GM03348 (cell line): Measurements from ENCODE around the gene LSG1.

Experiments used
- DNase-seq: peaks from one replicate; pipeline ENCODE4 v3.0.0; 2012; ENCODE audit warnings: low spot score

Gene LSG1

GRCh38 chr3:194686816-194687637 lies 15.0 kb upstream of the LSG1 start:
- DNase-seq: peak; percentile 77

GRCh38 chr3:194686414-194686815 lies 14.4 kb upstream of the LSG1 start:
- DNase-seq: no peak

GRCh38 chr3:194685718-194686413 lies 13.9 kb upstream of the LSG1 start, which contains the start of gene FAM43A:
Gene FAM43A, plus strand, starts transcription at chr3:194685883. Its CDS starts 944 bp downstream, at chr3:194686827.
- DNase-seq: peak; percentile 96

- no peak for DNase-seq
These were observed 13.2 kb upstream of the LSG1 start for GRCh38 chr3:194685065-194685717.

GRCh38 chr3:194683380-194683779 lies 11.4 kb upstream of the LSG1 start:
- DNase-seq: no peak

- DNase-seq: peak; percentile 84
These were observed 10.8 kb upstream of the LSG1 start for GRCh38 chr3:194682694-194683310.

- no peak for DNase-seq
These were observed 10.2 kb upstream of the LSG1 start for GRCh38 chr3:194682189-194682693.

- DNase-seq: no peak
These were observed 9.1 kb upstream of the LSG1 start for GRCh38 chr3:194680888-194681615.

GRCh38 chr3:194676471-194676870 lies 4.5 kb upstream of the LSG1 start:
- DNase-seq: no peak

- DNase-seq: no peak
These were observed 3.7 kb upstream of the LSG1 start for GRCh38 chr3:194675680-194676079.

GRCh38 chr3:194675081-194675640 lies 3.2 kb upstream of the LSG1 start:
- DNase-seq: no peak

GRCh38 chr3:194673761-194674160 lies 1.8 kb upstream of the LSG1 start:
- no peak for DNase-seq

- no peak for DNase-seq
These were observed 885 bp upstream of the LSG1 start for GRCh38 chr3:194672876-194673275.

- DNase-seq: peak; percentile 57
These were observed 486 bp downstream of the LSG1 start for GRCh38 chr3:194671511-194671899.

- DNase-seq: no peak
These were observed 4.6 kb downstream of the LSG1 start for GRCh38 chr3:194667363-194667762.

GRCh38 chr3:194664857-194665256 lies 7.1 kb downstream of the LSG1 start:
- DNase-seq: no peak

GRCh38 chr3:194661946-194662345 lies 10.0 kb downstream of the LSG1 start:
- DNase-seq: no peak

GRCh38 chr3:194661374-194661773 lies 10.6 kb downstream of the LSG1 start:
- DNase-seq: no peak

- DNase-seq: no peak
These were observed 12.2 kb downstream of the LSG1 start for GRCh38 chr3:194659778-194660177.

GRCh38 chr3:194658477-194659242 lies 13.3 kb downstream of the LSG1 start:
- no peak for DNase-seq
